ENCODE results near the gene CHP2.
"Not testable (repeated sequence)": the region's sequence is repeated elsewhere in the genome, so short reads cannot be mapped to it uniquely, and the experiment has no call there.

CHP2 gene

DNA sequence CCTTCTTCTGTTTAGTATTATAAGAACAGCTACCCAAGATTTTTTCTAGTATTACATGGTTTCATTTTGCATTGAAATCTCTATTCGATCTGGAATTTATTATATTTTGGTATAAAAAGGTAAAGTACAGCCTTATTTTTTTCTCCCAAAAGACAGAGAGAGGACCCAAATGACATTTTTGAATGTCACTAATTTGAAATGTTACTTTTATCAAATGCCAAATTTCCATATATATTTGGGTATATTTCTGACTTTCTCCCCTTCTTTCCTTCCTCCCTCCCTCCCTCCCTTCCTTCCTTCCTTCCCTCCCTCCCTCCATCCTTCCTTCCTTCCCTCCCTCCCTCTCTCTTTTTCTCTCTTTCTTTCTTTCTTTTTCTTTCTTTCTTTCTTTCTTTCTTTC is 6.2 kb upstream of the CHP2 start:
- DNase-seq, result no peak

DNA sequence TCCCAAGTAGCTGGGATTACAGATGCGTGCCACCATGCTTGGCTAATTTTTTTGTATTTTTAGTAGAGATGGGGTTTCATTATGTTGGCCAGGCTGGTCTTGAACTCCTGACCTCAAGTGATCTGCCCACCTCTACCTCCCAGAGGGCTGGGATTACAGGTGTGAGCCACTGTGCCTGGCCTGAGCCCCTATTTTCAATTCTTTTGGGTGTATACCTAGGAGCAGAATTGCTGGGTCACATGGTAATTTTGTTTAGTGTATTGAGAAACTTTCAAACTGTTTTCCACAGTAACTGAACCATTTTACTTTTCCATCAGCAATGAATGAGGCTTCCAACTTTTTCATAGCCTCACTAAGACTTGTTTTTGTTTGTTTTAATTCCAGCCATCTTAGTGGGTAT is 3.8 kb upstream of the CHP2 start:
- DNase-seq, result not testable (repeated sequence)

DNA sequence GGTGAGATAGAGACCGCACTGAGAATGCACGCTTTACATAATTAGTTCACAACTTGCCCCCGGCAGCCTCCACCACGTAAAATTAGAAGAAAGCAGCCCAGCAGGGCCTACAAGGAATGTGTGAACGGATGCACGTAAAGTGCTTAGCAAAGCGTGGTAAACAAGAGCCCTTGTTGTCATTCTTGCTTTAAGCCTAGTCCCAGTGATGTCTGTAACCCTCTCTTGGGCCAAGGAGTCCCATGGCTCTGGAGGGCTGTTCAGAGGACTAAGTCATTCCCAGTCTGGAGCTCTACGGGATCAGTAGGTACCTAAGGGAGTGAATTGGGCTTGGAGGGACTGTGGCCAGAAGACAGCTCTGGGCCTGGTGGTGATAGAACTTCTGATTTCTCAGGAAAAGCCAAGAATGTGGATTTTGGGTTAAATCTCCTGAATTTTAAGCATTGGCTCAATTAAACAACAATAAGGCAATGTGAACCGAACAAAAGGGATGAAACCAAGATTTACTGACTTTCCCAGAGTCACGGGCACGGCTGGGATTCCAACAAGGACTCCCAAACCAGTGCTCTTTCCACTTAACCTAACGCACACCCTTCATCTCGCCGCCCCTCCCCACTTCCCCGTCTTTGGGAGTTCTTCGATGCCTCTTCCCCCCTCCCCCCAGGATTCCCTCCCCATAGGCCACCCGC is 775 bp upstream of the CHP2 start:
- DNase-seq, result no peak

DNA sequence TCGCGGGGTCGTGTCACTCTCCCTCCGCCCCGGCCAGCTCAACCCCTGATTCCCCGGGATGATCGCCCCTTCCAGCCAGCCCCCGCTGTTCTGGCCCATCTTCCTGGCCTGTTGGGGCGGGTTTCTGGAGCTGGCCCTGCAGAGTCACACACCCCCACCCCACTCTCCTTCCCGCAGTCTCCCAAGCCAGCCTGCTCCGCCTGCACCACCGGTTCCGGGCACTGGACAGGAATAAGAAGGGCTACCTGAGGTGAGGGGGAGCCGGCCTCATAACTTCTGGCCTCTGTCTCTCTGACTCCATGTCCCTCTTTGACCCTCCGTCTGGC is 621 bp downstream of the CHP2 start:
- no peak for DNase-seq

DNA sequence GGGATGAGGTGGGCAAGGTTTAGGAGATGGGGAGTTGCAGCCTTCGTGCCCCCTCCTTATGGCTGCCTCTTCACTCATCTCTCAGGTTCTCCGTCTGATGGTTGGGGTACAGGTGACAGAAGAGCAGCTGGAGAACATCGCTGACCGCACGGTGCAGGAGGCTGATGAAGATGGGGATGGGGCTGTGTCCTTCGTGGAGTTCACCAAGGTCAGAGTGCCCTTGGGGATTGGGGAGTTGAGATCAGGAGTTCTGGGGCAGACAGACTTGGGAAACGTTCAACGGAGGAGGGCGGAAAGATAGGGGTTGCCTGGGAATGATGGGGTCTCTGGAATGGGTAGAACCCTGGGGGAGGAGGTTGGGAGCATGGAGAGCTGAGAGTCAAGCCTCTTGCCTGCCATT is 2.3 kb downstream of the CHP2 start:
- DNase-seq, result no peak

DNA sequence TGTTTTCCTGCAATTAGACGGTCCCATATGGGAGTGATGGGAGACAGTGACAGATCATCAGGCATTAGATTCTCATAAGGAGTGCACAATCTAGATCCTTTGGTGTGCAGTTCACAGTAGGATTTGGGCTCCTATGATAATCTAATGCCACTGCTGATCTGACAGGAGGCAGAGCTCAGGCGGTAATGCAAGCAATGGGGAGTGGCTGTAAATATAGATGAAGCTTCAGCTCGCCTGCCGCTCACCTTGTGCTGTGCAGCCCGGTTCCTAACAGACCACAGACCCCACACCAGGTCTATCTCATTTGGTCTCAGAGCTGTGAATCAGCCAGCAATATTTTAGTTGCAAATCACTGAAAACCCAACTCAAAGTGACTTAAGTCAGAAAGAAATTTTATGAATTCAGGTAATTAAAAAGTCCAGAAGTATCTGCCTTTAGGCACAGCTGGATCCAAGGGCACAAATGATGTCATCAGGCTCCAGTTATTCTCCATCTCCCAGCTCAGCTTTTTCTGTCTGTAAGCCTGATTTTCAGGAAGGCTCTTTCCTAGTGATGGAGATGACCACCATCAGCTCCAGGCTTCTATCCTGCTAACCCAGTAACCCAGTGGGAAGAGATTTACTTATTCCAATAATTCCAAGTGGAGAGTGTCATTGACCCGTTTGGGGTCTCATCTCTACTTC is 3.3 kb downstream of the CHP2 start:
- DNase-seq, result no peak

DNA sequence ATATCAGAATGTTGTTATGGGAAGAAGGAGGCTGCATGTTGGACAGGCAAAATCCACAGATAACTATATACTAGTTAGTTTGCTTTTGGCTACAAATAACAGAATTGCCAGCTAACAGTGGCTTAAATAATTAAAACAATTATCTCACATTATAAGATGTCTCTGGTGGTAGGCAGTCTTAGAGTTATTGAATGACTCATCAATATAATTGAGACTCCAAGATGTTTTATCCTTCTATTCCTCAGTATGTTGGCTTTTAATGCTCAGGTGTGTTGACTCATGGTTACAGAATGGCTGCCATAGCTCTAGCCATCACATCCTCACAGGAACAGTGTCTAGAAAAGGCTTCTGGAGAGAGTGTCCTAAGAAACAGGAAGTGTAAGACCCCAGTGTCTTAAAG is 11.1 kb downstream of the CHP2 start:
- no peak for DNase-seq

DNA sequence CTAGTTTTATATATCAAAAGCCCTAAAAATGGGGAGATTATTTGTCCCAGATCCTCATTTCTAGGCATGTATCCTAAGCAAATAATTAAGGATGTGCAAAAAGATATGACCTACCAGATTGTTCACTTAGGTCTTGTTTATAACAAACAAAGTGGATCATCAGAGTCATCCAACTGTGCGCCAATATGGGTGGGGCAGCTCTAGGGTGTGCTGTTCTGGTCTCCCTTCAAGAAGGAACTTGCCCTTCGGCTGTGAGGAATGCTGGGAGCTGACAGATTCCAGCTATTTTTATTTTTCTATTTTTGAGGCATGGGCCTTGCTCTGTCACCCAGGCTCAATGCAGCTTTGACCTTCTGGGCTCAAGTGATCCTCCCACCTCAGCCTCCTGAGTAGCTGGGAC is 13.8 kb downstream of the CHP2 start:
- DNase-seq, result no peak

DNA sequence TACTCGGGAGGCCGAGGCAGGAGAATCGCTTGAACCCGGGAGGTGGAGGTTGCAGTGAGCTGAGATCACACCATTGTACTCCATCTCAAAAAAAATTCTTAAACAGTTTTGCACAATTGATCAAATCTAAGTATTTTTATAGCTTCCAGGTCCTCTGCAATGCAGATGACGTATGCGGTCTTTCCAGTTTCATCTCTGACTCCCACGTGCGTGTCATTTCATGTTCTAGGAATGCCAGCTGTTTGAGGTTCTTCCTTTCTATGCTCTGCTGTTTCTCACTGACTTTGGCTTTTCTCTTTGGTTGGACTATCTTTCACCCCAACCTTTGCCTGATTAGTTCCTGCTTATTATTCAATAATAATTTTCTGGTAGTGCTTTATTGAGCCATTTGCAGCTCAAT is 16.2 kb downstream of the CHP2 start:
- DNase-seq, result no peak

DNA sequence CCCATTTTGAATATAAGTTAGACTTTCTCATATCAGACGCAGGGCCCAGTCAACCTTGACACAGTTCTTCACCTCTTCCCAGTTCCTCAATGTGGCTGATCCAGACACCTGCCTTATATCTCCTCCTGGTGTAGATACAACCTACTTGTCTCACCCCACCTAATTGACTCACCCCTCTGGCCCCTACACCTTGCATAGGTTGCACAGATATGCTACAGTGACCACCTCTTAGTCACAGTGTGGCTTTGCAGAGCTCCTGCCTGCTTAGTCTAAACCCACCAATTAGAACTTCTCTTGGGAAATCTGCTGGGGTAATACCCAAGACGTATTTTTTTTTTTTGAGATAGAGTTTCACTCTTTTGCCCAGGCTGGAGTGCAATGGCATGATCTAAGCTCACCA is 16.8 kb downstream of the CHP2 start:
- no peak for DNase-seq

DNA sequence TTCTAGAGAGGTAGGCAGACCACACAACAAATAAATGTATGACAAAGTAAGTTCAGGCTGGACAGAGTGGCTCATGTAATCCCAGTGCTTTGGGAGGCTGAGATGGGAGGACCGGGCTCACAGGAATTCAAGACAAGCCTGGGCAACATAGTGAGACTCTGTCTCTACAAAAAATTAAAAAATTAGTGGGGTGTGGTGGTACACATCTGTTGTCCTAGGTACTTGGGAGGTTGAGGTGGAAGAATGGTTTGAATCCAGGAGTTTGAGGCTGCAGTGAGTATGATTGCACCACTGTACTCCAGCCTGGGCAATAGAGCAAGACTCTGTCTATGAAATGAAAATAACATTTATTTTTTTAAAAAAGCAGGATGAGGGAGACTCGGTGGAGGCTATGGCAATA is 18.5 kb downstream of the CHP2 start:
- no peak for DNase-seq

DNA sequence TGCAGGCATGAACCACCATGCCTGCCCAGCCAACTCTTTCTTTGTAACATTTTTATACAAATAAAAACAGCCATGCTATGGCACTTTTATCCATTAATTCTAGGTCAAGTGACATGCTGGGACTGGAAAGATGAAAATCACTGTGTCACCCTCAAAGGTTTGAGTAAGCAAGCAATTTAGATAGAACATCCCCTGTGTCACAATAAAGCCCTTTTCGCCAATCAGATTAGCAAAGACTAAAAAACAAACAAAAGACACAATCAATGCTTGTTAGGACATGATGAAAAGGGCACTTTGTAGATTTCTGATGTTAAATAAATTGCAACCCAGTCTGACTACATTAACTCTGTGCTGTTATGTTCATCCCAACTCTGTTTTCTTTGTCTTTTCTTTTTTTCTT is 26.4 kb downstream of the CHP2 start:
- DNase-seq, result no peak

DNA sequence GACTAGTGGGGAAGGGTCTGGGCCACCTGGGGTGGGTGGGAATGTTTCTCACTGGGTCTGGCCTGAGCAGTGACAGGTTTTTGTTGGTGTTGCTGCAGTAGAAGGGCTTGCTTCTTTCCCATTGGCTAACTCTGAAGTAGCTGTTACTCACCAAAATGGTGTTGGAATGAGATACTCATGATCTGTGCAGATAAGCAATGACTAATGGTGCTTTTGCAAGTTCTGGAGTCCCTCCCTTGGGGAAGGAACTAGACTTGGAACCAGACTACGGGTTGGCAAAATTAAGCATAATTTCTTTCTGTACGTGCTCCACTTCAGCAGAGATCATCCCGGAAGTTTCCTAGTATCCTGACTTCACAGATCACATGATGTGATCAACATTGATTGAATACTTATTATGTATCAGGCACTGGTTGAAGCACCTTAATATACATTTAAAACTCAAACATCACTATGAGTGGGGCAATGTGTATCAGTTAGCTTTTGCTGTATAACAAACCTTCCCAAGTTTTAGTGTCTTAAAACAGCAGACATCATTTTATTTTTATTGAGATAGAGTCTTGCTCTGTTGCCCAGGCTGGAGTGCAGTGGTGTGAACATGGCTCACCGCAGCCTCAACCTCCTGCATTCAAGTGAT is 30.1 kb downstream of the CHP2 start:
- peak; percentile 30 to 79 (median 58) for DNase-seq

DNA sequence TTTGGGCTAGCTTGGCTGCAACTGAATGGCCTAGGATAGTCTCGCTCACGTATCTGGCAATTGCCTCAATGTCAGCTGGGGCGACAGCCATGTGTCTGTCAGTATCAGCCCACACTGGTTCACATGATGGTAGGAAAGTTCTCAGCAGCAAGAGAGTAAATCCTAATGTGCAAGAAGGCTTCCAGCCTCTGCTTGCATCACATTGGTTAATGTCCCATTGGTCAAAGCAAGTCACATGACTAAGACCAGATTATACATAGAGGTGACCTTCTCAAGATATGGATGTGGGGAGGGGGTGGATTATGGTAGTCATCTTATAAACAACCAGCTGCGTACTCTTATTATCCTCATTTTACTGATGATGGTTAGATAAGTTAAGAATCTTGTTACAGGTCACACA is 31.0 kb downstream of the CHP2 start:
- DNase-seq, result peak in 2 of 4 experiments; percentile 7 to 8

DNA sequence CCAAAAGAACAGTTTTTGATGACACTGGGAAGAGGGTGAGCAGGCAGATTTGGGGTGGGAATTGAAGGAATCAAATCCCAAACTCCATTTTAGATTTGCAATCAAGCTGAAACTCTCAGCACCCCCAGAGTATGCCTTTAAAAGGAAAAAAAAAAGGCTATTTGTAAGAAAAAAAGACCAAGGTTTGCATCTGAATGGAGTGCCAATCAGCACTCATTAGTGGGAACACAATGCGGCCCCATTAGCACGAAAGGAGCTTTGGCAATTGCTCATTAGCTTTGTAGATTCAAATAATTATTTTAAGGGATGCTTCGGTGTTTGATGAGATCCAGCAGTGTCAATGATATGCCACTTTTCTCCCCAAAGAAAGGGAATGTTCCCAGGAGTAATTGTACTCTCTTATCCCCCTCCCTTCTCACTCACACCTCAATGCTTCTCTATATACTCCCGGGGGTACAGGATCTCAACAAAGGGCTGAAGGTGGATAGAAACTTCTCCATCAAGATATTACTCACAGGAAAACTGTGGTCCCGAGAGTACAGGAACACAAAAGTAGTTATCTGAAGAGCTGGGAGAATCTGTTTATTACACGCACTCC is 32.2 kb downstream of the CHP2 start:
- no peak for DNase-seq

DNA sequence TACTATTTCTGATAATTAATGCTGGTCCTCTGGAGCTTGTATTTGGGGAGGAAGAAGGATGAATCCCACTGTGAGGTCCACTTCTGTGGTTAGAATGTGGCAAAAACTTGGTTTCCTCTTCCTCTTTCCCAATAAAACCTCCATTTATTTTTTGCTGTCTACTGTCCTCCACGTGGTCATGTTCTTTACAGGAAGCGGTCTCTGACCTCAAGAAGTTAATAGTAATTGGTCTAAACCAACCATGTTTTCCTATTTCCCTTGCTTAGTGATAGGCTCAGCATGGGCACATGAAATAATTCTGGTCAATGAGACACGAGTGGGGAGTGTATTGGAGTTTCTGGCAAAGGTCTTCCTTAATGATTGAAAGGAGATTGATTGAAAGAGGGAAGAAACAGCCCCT is 33.9 kb downstream of the CHP2 start:
- peak; percentile 40 to 78 (median 62) for DNase-seq

DNA sequence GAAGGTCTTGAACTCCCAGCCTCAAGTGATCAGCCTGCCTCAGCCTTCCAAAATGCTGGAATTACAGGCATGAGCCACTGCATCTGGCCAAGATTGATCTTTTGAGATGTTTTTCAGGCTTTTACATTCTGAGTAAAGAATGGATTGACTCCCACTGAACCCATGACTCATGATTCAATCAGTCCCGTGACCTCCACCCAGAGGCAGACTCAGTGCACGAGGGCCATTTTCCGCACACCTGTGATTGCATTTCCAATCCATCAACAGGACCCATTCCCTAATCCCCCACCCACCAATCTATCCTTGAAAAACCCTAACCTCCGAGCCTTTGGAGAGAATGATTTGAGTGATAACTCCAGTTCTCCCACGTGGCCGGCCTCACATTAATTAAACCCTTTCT is 40.6 kb downstream of the CHP2 start:
- DNase-seq, result no peak

DNA sequence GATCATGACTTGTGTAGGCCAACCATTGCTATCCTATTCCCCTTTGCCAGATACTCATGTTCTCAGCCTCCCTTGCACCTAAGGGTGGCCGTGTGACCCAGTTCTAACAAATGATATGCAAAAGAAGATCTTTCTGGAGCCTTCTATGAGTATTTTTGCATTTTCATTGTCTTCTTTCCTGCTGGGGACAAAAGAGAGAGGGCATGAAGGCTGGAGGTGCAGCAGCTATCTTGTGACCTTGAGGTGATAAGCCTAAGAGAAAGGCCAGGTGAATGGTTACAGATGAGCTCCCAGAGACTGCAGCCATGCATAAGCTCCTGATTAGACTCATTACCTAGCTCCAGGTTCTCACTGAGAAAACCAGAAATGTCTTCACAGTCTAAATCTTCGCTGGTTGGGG is 42.1 kb downstream of the CHP2 start:
- DNase-seq, result no peak

DNA sequence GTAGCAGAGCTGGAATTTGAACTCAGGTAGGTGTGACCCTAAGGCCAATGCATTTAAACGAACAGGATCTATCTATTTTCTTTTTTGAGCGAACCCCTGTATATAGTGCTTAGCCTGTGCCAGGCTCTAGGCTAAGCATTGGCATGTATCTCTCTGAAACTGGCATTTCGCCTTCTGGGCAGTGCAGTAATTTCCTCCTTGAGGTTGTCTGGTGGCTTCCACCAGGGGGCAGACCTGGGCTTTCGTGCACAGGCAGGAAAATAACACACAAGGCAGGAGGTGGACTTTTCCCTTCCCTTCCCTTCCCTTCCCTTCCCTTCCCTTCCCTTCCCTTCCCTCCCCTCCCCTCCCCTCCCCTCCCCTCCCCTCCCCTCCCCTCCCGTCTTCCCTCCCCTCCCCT is 46.6 kb downstream of the CHP2 start:
- DNase-seq, result peak; percentile 83 to 92 (median 87)

DNA sequence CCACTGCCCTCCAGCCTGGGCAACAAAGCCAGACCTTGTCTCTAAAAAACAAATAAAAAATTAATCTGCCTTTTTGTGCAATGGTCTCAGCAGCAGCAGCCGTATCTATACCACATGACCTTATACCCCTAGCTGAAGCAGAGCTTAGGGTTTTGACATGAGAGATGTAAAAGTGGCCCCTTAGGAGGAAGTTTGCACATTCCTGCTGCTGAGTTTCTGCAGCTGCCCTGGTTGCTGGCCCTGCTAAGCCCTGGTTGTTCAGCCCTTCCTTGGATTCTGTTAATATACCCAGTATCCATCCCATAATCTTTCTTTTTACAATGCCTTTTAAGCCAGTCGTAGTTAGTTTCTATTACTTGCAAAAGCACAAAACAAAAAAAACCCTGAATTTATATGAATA is 48.0 kb downstream of the CHP2 start:
- DNase-seq, result peak in 2 of 4 experiments; percentile 10 to 14

DNA sequence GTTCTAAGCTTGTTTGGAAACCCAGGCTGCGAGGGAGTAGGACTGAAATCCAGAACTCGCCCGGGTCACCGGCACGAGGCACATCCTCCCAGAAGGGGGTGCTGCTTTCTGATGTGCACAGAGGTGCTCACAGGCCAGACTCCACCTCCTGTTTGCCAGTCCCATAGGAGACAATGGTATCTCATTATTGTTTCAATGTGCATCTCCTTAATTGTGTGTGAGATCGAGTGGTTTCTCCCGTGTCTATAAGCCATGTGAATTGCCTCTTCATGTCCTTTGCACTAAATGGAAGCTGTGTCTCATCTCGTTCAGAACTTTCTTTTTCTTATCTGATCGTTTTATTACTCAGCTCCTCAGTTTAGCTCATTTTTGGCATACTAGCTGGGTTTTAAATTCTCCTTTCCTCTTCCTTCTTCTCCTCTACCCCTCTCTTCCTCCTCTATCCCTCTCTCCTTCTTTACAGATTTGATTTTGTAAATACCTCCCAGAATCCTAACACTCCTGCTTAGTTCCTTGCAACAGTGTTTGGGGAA is 48.8 kb downstream of the CHP2 start:
- peak; percentile 70 to 86 (median 80) for DNase-seq

DNA sequence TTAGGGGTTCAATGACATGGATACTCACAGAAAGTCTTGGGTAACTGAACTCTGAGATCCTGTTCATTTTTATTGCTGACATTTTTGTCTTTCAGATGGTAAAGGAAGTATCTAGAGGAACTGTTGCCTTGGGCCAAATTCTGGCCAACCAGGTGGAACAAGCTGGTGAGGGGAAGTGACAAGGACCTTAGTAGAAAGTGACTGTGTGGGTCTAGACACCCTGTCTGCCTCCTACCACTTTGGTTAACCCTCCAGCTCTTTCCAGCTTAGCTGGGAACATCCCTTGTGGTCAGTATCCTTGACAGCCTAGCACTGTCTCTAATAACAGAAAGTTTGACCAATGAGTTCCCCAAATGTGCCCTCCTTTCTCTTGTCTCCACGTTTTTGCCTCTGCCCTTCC is 52.2 kb downstream of the CHP2 start:
- DNase-seq, result peak; percentile 50 to 91 (median 83)

Measured in suppressor macrophage (primary cell).